Neural crest cell (in vitro differentiated cells): Measurements from ENCODE around the gene IGF2BP3. TPM values are rescaled to one million over a fixed set of nuclear protein-coding genes. Genes with fewer than 3 reads are reported as not detected.
A peak's percentile ranks its signal among the peaks of the same experiment; 100 is the strongest.

Experiments
- DNase-seq: peaks from one replicate; pipeline ENCODE4 v3.0.0; 2021; ENCODE audit warnings: low read depth, mixed read lengths, low spot score
- H3K27ac Mint-ChIP-seq: one replicate; pipeline ENCODE4 v1.8.0; 2021; ENCODE audit warnings: mild to moderate bottlenecking, mixed read lengths; ENCODE audit not compliant: unreplicated experiment
- H3K27me3 Mint-ChIP-seq: 2 replicates; pipeline ENCODE4 v1.8.0; 2021; ENCODE audit warnings: low read depth, mild to moderate bottlenecking, mixed read lengths
- H3K36me3 Mint-ChIP-seq: 2 replicates; pipeline ENCODE4 v1.8.0; 2021; ENCODE audit warnings: low read depth, mild to moderate bottlenecking, mixed read lengths
- H3K4me1 Mint-ChIP-seq: 2 replicates; pipeline ENCODE4 v1.8.0; 2021; ENCODE audit warnings: mixed read lengths
- H3K4me3 Mint-ChIP-seq: one replicate; pipeline ENCODE4 v1.8.0; 2021; ENCODE audit warnings: mild to moderate bottlenecking, mixed read lengths
- H3K9me3 Mint-ChIP-seq: 2 replicates; pipeline ENCODE4 v1.8.0; 2021; ENCODE audit warnings: mixed read lengths
- total RNA-seq: library from RNA; stranded (reverse); gene quantifications from 2 replicates; pipeline ENCODE4 v1.2.1, GENCODE V29; 2021
- TF ChIP-seq, protein P1 (sequence below): fragments of 200-600 bp; sonication (generic); conservative IDR thresholded peaks from 2 replicates; pipeline ENCODE4 v1.5.0; 2021; ENCODE audit warnings: antibody characterized with exemption, mild to moderate bottlenecking

The IGF2BP3 gene
- total RNA-seq, 1 donor from 2014 or later: 117 TPM

DNA sequence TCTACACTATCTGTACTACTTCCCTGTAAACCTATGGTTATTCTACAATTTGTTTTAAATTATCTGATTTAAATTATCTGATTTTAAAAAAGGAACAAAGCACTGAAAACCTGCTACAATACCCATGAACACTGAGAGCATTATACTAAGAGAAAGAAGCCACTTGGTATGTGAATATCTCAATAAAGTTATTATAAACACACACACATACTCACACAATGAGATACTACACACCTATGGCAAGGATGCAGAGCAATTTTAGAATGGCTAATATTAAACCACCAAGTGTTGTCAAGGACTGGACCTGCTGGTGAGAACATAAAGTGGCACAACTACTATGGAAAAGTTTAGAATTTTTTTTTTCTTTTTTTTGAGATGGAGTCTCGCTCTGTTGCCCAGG is 82.7 kb downstream of the IGF2BP3 start:
- H3K9me3 Mint-ChIP-seq: no peaks in the 10 kb centered on the region
- no peak overlapping the region for H3K27ac Mint-ChIP-seq
- H3K27me3 Mint-ChIP-seq: no peaks in the 10 kb centered on the region
- peaks cover 24% of the 10 kb centered on the region for H3K36me3 Mint-ChIP-seq
- TF ChIP-seq, protein P1, sequence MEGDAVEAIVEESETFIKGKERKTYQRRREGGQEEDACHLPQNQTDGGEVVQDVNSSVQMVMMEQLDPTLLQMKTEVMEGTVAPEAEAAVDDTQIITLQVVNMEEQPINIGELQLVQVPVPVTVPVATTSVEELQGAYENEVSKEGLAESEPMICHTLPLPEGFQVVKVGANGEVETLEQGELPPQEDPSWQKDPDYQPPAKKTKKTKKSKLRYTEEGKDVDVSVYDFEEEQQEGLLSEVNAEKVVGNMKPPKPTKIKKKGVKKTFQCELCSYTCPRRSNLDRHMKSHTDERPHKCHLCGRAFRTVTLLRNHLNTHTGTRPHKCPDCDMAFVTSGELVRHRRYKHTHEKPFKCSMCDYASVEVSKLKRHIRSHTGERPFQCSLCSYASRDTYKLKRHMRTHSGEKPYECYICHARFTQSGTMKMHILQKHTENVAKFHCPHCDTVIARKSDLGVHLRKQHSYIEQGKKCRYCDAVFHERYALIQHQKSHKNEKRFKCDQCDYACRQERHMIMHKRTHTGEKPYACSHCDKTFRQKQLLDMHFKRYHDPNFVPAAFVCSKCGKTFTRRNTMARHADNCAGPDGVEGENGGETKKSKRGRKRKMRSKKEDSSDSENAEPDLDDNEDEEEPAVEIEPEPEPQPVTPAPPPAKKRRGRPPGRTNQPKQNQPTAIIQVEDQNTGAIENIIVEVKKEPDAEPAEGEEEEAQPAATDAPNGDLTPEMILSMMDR: no peak
- H3K4me1 Mint-ChIP-seq: no peaks in the 10 kb centered on the region
- no peak overlapping the region for H3K4me3 Mint-ChIP-seq
- DNase-seq: no peak

DNA sequence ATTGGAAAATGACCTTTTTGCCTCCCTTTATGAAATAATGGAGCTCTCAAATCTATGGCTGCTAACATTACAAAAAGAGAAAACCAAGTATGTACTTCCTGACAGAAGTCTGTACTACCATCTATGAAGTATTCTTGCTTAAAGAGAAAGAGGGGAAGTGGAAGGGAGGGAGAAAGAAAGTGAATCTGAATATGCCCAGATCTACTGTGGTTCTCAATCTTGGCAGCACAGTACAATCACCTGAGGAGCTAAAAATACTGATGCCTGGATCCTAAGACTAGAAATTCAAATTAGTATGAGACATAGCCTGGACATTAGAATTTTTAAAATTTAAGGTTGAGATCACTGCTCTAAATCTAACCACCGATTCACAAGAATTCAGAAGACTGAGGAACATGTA is 85.2 kb downstream of the IGF2BP3 start:
- no peak for DNase-seq
- Mint-ChIP-seq H3K4me3 (no peak overlapping the region), H3K36me3 (peaks cover 29% of the 10 kb centered on the region), H3K27ac (peak overlapping the region; percentile 4), H3K27me3 (no peaks in the 10 kb centered on the region), H3K4me1 (no peaks in the 10 kb centered on the region), H3K9me3 (no peaks in the 10 kb centered on the region)
- TF ChIP-seq, protein P1: no peak

DNA sequence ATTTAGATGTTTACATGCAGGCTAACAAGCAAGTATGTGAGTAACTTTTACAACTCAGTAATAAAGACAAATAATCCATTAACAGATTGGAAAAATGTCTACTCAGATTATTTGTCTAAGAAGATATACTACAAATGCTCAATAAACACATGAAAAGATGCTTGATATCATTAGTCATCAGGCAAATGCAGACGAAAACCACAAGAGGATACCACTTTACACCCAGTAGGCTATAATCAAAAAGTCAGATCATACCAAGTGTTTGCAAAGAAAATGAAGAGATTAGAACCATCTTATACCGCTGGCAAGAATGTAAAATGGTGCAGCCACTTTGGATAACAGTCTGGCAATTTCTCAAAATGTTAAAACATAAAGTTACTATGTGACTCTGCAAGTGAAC is 87.1 kb downstream of the IGF2BP3 start:
- H3K27ac Mint-ChIP-seq: no peak overlapping the region
- DNase-seq: no peak
- H3K4me1 Mint-ChIP-seq: no peaks in the 10 kb centered on the region
- H3K4me3 Mint-ChIP-seq: no peak overlapping the region
- H3K9me3 Mint-ChIP-seq: no peaks in the 10 kb centered on the region
- TF ChIP-seq, protein P1: no peak
- H3K27me3 Mint-ChIP-seq: no peaks in the 10 kb centered on the region
- peaks cover 27% of the 10 kb centered on the region for H3K36me3 Mint-ChIP-seq

GRCh38 chr7:23380961-23381360 is 89.3 kb downstream of the IGF2BP3 start:
- TF ChIP-seq, protein P1: no peak
- H3K4me3 Mint-ChIP-seq: no peak overlapping the region
- peak overlapping the region; percentile 1 for H3K27ac Mint-ChIP-seq
- no peak for DNase-seq
- H3K4me1 Mint-ChIP-seq: no peaks in the 10 kb centered on the region
- H3K27me3 Mint-ChIP-seq: no peaks in the 10 kb centered on the region
- peaks cover 20% of the 10 kb centered on the region for H3K36me3 Mint-ChIP-seq
- no peaks in the 10 kb centered on the region for H3K9me3 Mint-ChIP-seq

GRCh38 chr7:23380556-23380955 is 89.7 kb downstream of the IGF2BP3 start:
- no peak for DNase-seq
- Mint-ChIP-seq H3K27ac (peak overlapping the region; percentile 14), H3K4me1 (no peaks in the 10 kb centered on the region), H3K9me3 (no peaks in the 10 kb centered on the region), H3K4me3 (no peak overlapping the region), H3K27me3 (no peaks in the 10 kb centered on the region), H3K36me3 (peaks cover 20% of the 10 kb centered on the region)
- TF ChIP-seq, protein P1: no peak

GRCh38 chr7:23378996-23379395 is 91.3 kb downstream of the IGF2BP3 start:
- peaks cover 17% of the 10 kb centered on the region for H3K36me3 Mint-ChIP-seq
- H3K4me1 Mint-ChIP-seq: no peaks in the 10 kb centered on the region
- H3K4me3 Mint-ChIP-seq: no peak overlapping the region

More at GRCh38 chr7:23378996-23379395, 91.3 kb downstream of the IGF2BP3 start:
- DNase-seq: no peak
- TF ChIP-seq, protein P1: no peak
- Mint-ChIP-seq H3K27me3 (no peaks in the 10 kb centered on the region), H3K9me3 (no peaks in the 10 kb centered on the region), H3K27ac (no peak overlapping the region)
